Measurements from ENCODE around the gene SPTB. TPM values are rescaled to one million over a fixed set of nuclear protein-coding genes. Genes with fewer than 3 reads are reported as not detected.
"Not testable (repeated sequence)": the region's sequence is repeated elsewhere in the genome, so short reads cannot be mapped to it uniquely, and the experiment has no call there.

SPTB gene
- total RNA-seq, 1 donor from 2014 or later = 0.04 TPM

DNA sequence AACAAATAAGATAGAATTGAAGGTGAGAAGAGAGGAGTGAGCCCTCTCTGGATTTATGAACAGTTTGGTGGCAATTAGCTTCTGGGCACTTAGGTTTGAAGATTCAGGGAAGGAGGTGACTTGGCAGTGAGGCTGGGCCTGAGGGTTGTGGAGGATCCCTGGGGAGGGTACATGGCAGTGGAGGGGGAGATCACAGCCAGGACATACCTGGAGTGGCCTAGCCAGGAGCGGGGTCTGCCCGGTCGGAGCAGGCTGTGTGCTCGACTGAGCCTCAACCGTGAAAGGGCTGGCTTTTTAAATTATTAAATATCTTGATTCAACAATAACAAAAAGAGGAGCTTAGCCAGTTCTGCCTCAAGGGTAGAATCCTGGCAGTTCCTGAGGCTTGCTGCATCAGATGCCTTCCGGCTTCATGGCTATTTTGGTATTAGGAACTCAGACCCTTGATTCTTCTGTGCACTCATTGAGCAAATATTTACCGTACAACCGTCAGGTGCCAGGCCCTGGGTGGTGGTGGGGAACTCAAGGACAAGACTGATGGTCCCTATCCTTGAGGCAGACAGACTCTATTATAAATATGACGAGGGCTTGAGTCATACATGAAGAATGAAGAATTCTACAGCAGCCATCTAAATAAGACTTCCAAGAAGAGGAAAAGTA lies 73.4 kb downstream of the SPTB start:
- Mint-ChIP-seq H3K27me3 (no peaks in the 10 kb centered on the region), H3K4me1 (no peaks in the 10 kb centered on the region), H3K9me3 (no peaks in the 10 kb centered on the region), H3K4me3 (no peak overlapping the region), H3K27ac (no peak overlapping the region), H3K36me3 (ENCODE audit: low read depth) (no peaks in the 10 kb centered on the region)
- TF ChIP-seq, protein P1, sequence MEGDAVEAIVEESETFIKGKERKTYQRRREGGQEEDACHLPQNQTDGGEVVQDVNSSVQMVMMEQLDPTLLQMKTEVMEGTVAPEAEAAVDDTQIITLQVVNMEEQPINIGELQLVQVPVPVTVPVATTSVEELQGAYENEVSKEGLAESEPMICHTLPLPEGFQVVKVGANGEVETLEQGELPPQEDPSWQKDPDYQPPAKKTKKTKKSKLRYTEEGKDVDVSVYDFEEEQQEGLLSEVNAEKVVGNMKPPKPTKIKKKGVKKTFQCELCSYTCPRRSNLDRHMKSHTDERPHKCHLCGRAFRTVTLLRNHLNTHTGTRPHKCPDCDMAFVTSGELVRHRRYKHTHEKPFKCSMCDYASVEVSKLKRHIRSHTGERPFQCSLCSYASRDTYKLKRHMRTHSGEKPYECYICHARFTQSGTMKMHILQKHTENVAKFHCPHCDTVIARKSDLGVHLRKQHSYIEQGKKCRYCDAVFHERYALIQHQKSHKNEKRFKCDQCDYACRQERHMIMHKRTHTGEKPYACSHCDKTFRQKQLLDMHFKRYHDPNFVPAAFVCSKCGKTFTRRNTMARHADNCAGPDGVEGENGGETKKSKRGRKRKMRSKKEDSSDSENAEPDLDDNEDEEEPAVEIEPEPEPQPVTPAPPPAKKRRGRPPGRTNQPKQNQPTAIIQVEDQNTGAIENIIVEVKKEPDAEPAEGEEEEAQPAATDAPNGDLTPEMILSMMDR (IDR thresholded peaks at IDR 0.05) = no peak
- no peak for DNase-seq
- ATAC-seq (ENCODE audit: low read depth) = no peak
- ChIA-PET POLR2A (interaction anchor here (0.7 kb wide), 1 partner anchor 67 kb away, joined by 4 read pairs; no protein-coding TSS in a partner anchor), CTCF (no interaction called here)
- intact Hi-C loops (cut with micrococcal nuclease) = no loop called here

DNA sequence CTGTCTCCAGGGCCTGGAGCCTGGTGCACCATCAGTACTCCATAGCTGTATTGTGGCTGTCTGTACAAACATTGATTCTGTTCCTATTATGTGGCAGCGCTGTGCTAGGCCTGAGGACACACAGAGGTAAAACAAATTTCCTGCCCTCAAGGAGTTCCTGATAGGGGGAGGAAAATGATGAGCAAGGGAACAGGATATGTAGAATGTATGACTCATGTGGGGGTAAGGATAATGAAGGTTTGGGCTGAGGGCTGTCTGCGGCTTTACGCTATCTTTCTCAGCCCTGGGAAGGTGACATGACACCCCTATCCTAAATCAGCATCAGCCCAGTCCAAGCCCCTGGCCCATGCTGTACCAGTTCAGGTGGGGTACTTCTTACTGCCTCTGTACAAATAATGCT lies 74.1 kb downstream of the SPTB start:
- H3K4me1 Mint-ChIP-seq; intact Hi-C loops (cut with micrococcal nuclease): not testable (repeated sequence)

GRCh38 chr14:64804754-64805260 lies 74.9 kb downstream of the SPTB start:
- Mint-ChIP-seq H3K27me3 (peaks cover 3% of the 10 kb centered on the region), H3K4me3 (no peak overlapping the region), H3K27ac (no peak overlapping the region), H3K9me3 (no peaks in the 10 kb centered on the region), H3K36me3 (ENCODE audit: low read depth) (no peaks in the 10 kb centered on the region), H3K4me1 (no peaks in the 10 kb centered on the region)
- ChIA-PET CTCF (no interaction called here), POLR2A (no interaction called here)
- DNase-seq = no peak
- no peak for ATAC-seq (ENCODE audit: low read depth)
- intact Hi-C loops (cut with micrococcal nuclease) = no loop called here
- TF ChIP-seq, protein P1 (IDR thresholded peaks at IDR 0.05) = no peak

More for the DNA sequence above, 74.1 kb downstream of the SPTB start:
- ATAC-seq (ENCODE audit: low read depth); CTCF ChIA-PET; H3K36me3 Mint-ChIP-seq (ENCODE audit: low read depth); DNase-seq; H3K27ac Mint-ChIP-seq; POLR2A ChIA-PET; H3K9me3 Mint-ChIP-seq; H3K4me3 Mint-ChIP-seq; H3K27me3 Mint-ChIP-seq: not testable (repeated sequence)

DNA sequence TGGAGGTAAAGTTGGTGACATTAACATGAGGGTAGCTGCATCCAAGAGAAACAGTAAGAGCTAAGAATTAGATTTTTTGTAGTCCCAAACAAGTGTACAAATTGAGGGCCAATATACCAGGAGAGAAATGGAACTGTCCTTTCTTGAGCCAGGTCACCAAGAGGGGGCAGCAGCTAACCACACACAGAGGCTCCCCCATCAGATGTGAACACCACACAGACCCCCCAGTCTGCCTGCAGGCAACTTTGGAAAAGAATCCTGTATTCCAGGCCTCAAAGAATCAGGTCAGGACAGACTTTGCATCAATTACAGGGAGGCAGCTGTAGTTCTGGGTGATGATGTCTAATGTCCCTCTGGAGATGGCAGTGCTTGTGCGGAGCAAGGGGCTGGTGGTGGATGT lies 77.9 kb downstream of the SPTB start:
- ChIA-PET CTCF (interaction anchor here (0.6 to 6.2 kb wide), 3 partner anchors 14 to 90 kb away, joined by 3 to 41 read pairs (median 3); no protein-coding TSS in a partner anchor), POLR2A (no interaction called here)
- intact Hi-C loops (cut with micrococcal nuclease) = loop anchor here (2.0 kb wide), 2 partner anchors 91 to 181 kb away; no protein-coding TSS in a partner anchor

GRCh38 chr14:64801046-64801445 lies 78.7 kb downstream of the SPTB start:
- CTCF ChIA-PET = interaction anchor here (6.2 kb wide), 1 partner anchor 90 kb away, joined by 41 read pairs; no protein-coding TSS in a partner anchor
- peaks cover 12% of the 10 kb centered on the region for H3K27me3 Mint-ChIP-seq
- POLR2A ChIA-PET = no interaction called here
- DNase-seq = no peak
- no peak overlapping the region for H3K27ac Mint-ChIP-seq
- no peaks in the 10 kb centered on the region for H3K36me3 Mint-ChIP-seq (ENCODE audit: low read depth)
- TF ChIP-seq, protein P1 (IDR thresholded peaks at IDR 0.05) = no peak
- no peak overlapping the region for H3K4me3 Mint-ChIP-seq
- intact Hi-C loops (cut with micrococcal nuclease) = loop anchor here (2.0 kb wide), 2 partner anchors 92 to 182 kb away; no protein-coding TSS in a partner anchor
- H3K4me1 Mint-ChIP-seq = no peaks in the 10 kb centered on the region
- H3K9me3 Mint-ChIP-seq = no peaks in the 10 kb centered on the region
- ATAC-seq (ENCODE audit: low read depth) = no peak

More for the DNA sequence above, 77.9 kb downstream of the SPTB start:
- no peak overlapping the region for H3K27ac Mint-ChIP-seq
- H3K4me1 Mint-ChIP-seq = no peaks in the 10 kb centered on the region
- TF ChIP-seq, protein P1 (IDR thresholded peaks at IDR 0.05) = no peak
- ATAC-seq (ENCODE audit: low read depth) (no peak), DNase-seq (no peak)
- no peak overlapping the region for H3K4me3 Mint-ChIP-seq
- no peaks in the 10 kb centered on the region for H3K9me3 Mint-ChIP-seq
- no peaks in the 10 kb centered on the region for H3K36me3 Mint-ChIP-seq (ENCODE audit: low read depth)
- H3K27me3 Mint-ChIP-seq = peaks cover 11% of the 10 kb centered on the region

All from activated B cell treated with CpG ODN at 0.5 μM for 24 hours (primary cell).